ENCODE measurements around the gene SLC6A11.

DNA sequence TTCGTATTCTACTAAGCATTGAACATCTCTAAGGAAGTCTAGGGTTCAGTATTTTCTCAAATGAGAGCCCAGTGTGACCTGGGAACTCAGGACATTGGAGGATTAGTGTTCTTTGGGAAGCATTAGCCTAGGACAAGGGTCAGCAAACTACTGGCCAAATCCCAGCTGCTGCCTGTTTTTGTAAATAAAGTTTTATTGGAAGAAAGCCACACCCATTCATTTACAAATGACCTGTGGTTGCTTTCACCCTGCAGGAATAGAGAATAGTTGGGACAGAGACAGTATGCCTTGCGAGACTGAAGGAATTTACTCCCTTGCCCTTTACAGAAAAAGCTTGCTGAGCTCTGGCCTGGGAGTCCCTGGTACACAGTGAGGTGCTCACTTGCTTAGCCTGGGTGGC, 20.6 kb downstream of the SLC6A11 start:
- no peak for TF ChIP-seq ZNF737 (CRISPR knock-in tag; IDR thresholded peaks at IDR 0.05; ENCODE audit: borderline replicate concordance)
- TF ChIP-seq ZNF263 (CRISPR knock-in tag; IDR thresholded peaks at IDR 0.05): no peak
- TF ChIP-seq, protein P1, sequence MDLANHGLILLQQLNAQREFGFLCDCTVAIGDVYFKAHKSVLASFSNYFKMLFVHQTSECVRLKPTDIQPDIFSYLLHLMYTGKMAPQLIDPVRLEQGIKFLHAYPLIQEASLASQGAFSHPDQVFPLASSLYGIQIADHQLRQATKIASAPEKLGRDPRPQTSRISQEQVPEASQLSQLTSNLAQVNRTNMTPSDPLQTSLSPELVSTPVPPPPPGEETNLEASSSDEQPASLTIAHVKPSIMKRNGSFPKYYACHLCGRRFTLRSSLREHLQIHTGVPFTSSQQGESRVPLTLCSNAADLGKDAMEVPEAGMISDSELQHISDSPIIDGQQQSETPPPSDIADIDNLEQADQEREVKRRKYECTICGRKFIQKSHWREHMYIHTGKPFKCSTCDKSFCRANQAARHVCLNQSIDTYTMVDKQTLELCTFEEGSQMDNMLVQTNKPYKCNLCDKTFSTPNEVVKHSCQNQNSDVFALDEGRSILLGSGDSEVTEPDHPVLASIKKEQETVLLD (CRISPR knock-in tag; IDR thresholded peaks at IDR 0.05; ENCODE audit: low read depth): no peak
- TF ChIP-seq GPN1 (CRISPR knock-in tag; IDR thresholded peaks at IDR 0.05; ENCODE audit: borderline replicate concordance): no peak

Data from HepG2 (cell line).